LNCaP clone FGC (cell line): ENCODE results near the gene FAM227A.
"Not testable (repeated sequence)": the region's sequence is repeated elsewhere in the genome, so short reads cannot be mapped to it uniquely, and the experiment has no call there.

Experiments used
- DNase-seq: peaks from one replicate; pipeline ENCODE4 v3.0.0-alpha.2; 2011; ENCODE audit warnings: low read depth
- H3K4me3 ChIP-seq: 2 replicates; pipeline ENCODE4 v1.5.1; 2011; ENCODE audit warnings: mild to moderate bottlenecking, low read depth, low read length, control low read depth
- TF ChIP-seq, protein P1 (sequence below): IDR thresholded peaks from 2 replicates; pipeline ENCODE4 v1.5.1; 2012; ENCODE audit warnings: mild to moderate bottlenecking; ENCODE audit not compliant: control insufficient read depth, insufficient read depth; ENCODE audit errors: extremely low read depth

FAM227A gene

DNA sequence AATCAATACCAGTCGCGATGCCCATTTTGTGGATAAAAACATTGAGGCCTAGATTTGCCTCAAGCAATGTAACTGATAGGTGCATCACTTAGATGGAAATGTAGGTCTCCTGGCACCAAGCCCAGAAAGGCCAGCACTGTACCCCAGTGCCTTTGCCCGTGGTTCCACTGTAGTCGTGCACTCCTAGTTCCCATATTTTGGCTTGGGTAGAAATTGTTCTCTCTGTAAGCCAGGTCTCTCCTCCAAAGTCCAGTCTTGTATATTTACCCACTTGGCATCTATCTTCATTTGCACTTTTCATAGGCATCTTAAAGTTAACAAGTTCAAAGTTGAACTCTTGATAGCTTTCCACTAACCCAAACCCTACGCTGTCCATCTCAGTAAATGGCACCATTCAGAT is 44.6 kb downstream of the FAM227A start:
- H3K4me3 ChIP-seq: no peak overlapping the region
- TF ChIP-seq, protein P1, sequence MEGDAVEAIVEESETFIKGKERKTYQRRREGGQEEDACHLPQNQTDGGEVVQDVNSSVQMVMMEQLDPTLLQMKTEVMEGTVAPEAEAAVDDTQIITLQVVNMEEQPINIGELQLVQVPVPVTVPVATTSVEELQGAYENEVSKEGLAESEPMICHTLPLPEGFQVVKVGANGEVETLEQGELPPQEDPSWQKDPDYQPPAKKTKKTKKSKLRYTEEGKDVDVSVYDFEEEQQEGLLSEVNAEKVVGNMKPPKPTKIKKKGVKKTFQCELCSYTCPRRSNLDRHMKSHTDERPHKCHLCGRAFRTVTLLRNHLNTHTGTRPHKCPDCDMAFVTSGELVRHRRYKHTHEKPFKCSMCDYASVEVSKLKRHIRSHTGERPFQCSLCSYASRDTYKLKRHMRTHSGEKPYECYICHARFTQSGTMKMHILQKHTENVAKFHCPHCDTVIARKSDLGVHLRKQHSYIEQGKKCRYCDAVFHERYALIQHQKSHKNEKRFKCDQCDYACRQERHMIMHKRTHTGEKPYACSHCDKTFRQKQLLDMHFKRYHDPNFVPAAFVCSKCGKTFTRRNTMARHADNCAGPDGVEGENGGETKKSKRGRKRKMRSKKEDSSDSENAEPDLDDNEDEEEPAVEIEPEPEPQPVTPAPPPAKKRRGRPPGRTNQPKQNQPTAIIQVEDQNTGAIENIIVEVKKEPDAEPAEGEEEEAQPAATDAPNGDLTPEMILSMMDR: no peak
- peak; percentile 46 for DNase-seq

DNA sequence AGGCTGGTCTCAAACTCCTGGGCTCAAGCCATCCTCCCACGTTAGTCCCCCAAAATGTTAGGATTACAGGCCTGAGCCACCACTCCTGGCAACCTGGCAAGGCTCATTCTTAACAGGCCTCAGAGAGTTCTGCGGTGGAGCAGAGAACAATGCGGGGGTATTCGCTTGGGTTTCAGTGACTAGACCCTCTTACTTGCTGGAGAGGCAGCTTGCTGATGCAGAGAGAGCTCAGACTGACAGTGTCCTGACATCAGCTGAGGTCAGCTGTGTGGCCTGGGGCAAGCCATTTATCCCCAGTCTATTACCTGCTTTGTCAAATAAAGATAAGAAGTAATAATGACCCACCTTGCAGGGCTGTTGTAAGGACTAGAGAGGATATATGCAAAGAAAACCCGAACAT is 46.0 kb downstream of the FAM227A start:
- no peak overlapping the region for H3K4me3 ChIP-seq
- DNase-seq: no peak
- TF ChIP-seq, protein P1: no peak

DNA sequence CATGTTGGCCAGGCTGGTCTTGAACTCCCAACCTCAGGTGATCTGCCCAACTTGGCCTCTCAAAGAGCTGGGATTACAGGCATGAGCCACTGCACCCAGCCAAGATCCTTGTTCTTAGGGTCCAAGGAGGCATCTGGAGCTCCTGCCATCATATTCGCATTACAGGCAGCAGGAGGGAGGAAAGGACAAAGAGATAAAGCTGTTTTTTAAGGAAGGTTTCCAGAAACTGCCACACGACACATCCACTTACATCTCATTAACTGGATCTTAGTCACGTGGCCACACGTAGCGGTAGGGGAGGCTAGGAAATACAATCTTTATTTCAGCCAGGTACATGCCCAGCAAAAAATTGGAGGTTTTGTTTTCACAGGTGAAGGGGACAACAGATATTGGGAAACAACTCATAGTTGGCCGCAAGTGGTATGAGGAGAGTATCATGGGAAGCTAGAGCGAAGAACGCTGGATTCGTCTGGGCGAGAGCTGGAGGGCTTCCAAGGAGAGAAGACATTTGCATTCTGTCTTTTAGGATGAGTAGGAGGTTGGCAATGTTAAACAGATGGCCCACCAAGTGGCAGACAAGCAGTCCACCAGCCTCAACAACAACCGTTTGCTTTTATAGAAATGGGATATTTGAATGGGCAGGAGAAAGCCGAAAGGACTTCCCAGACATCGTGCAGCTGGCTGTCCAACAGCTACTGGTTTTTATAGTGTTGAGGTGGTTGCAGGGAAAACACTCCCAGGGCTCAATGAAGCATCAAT is 47.0 kb downstream of the FAM227A start:
- no peak overlapping the region for H3K4me3 ChIP-seq
- TF ChIP-seq, protein P1: no peak
- DNase-seq: no peak

DNA sequence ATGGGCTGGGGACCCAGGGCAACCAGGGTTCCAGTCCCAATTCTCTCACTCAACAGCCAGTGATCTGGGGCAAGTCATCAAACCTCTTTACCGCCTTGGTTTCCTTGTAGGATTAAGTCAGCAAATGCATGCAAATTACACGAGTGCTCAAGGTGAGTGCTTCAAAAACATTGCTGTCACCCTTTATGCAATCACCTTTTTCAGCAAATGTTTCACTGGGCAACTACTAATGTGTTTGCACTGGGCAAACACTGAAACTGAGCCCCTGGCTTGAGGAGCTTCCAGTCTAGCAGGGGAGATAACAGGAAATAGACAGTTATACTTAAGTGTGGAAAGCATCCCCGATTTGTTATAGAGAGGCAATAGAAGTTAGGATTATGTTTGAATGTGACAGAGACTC is 48.5 kb downstream of the FAM227A start:
- H3K4me3 ChIP-seq: no peak overlapping the region
- TF ChIP-seq, protein P1: no peak
- DNase-seq: no peak

DNA sequence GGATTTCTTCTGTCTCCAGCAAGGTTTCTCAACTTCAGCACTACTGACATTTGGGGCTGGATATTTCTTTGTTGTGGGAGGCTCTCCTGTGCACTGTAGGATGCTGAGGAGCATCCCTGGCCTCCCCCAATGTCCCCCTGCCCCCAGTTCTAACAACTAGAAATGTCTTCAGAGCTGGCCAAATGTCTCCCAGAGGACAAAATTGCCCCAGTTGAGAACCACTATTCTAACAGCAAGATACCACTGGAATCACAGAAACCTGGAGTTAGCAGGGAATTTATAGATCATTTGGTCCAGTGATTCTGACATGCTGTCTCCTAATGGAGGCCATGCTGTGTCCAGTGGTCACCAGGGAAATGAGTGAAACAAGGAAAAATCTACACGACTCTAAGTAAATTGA is 54.0 kb downstream of the FAM227A start:
- DNase-seq: no peak
- H3K4me3 ChIP-seq: no peak overlapping the region
- TF ChIP-seq, protein P1: no peak

DNA sequence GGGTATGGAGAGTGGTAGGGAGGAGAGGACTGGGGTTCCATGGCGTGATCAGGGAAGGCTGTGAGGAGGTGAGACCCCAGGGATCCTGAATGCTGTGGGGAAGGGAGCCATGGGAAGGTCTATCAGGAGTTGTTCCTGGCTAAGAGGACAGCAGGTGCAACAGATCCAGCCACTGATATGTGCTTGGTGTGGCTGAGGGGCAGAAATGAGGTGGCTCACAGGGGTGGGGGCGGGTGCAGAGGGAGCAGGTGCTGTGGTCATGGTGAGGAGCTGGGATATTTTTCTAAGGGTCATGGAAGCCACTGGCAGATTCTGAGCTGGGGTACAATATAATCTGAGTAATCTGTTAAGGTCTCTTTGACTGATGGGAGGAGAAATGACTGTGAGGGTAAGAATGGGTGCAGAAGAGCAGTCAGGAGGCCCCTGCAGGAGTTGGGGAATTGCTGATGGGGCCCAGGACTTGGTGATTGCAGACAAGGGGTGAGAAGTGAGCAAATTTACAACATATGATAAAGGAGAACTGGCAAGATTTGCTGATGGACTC is 54.9 kb downstream of the FAM227A start:
- TF ChIP-seq, protein P1: no peak
- DNase-seq: no peak
- no peak overlapping the region for H3K4me3 ChIP-seq

DNA sequence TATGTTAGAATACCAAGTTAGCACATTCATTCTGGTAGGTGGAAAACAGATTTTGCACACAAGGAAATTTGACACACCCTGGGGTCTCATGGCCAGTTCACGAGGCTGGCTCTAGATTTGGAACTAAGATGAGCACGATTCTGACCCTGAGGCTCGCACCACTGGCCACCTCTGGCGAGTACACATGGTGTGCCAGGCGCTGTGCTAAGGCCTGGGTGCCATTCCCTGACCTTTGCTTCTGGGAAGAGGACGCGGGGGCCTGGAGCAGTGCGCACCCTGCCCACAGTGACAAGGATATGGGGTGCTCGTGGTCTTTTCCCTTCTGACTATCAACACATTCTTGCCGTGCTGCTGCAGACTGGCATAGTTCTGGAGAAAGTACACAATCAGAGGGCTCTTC is 56.7 kb downstream of the FAM227A start:
- no peak for DNase-seq
- TF ChIP-seq, protein P1: no peak
- no peak overlapping the region for H3K4me3 ChIP-seq

DNA sequence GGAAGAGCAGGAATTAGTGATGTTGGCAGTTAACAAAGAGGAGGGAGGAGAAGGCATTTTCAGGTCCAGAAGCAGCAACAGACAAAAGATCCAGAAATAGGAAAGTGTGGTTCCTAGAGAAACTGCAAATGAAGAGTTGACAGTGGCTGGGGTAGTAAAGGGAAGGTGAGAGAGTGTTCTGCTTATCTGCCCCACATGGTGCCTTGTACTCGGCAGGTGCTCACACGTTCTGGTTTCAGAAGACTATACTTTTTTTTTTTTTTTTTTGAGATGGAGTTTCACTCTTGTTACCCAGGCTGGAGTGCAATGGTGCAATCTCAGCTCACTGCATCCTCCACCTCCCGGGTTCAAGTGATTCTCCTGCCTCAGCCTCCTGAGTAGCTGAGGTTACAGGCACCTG is 73.3 kb downstream of the FAM227A start:
- DNase-seq, H3K4me3 ChIP-seq: not testable (repeated sequence)
